ENCODE data around the gene ABTB2. TPM values are rescaled to one million over a fixed set of nuclear protein-coding genes. Genes with fewer than 3 reads are reported as not detected.

ABTB2 gene
- total and polyA plus RNA-seq, 2 of the 8 experiments (the other 6 are each of a cell fraction or from before 2014, with no cell fraction given): 7.7 to 10.2 TPM

- TF ChIP-seq KDM1A (IDR thresholded peaks at IDR 0.05; ENCODE audit: borderline replicate concordance, low read length) (no peak), GABPA (IDR thresholded peaks at IDR 0.05; ENCODE audit: borderline replicate concordance, insufficient read depth, low read length) (no peak), YY1 (IDR thresholded peaks at IDR 0.05; ENCODE audit: low read depth, low read length) (no peak), SIN3A (conservative IDR thresholded peaks at IDR 0.05 in 1 of 2, IDR thresholded peaks at IDR 0.05 in 1 of 2; ENCODE audit: low read depth in 1 of 2, low read length in 2 of 2) (no peak)
These were observed 229.0 kb downstream of the ABTB2 start (continued) for GRCh38 chr11:34128824-34129223.
